Left hindlimb (tissue), 1 donor: Measurements from ENCODE around the gene TTC27.
"Not testable (repeated sequence)": the region's sequence is repeated elsewhere in the genome, so short reads cannot be mapped to it uniquely, and the experiment has no call there.

Source experiments
- DNase-seq: peaks from one replicate; pipeline ENCODE4 v3.0.0-alpha.2; 2018

The TTC27 gene

DNA sequence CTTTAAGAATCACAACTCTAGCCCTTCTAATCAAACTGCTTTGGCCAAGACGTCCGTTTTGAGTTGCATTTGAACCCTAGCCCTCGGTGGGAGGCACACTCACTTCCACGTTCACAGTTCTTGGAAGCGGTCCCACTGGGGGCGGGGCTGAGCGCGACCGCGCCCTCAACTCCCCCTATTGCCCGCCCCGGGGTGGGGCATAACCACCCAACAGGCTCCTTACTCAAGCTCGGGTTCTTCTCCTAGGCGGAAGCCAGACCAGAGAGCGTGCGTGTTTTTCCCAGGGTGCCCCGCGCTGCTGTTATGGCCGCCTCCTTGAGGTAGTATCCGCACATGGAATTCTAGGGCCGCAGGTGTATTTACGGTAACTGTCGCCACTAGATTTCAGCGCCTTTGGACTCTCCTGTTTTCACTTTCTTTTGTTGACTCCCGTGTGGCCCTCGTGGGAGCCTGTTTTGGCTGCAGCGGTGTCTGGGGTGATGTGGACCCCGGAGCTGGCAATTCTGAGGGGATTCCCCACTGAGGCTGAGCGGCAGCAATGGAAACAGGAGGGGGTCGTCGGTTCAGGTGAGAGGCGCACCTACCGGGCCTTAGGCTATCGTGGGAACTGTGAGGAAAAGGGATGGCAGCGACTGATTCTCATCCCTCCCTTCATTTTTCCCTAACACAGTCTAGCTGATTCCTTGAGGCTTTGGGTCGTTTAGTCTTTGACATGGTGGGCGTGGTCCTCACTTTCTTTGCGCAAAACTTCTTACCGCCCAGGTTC lies at the start of gene TTC27:
Gene TTC27, plus strand, starts transcription at position 237 of the 766 bp plus-strand sequence. Its CDS starts 243 bp downstream, at position 480.
- peak; percentile 96 for DNase-seq

DNA sequence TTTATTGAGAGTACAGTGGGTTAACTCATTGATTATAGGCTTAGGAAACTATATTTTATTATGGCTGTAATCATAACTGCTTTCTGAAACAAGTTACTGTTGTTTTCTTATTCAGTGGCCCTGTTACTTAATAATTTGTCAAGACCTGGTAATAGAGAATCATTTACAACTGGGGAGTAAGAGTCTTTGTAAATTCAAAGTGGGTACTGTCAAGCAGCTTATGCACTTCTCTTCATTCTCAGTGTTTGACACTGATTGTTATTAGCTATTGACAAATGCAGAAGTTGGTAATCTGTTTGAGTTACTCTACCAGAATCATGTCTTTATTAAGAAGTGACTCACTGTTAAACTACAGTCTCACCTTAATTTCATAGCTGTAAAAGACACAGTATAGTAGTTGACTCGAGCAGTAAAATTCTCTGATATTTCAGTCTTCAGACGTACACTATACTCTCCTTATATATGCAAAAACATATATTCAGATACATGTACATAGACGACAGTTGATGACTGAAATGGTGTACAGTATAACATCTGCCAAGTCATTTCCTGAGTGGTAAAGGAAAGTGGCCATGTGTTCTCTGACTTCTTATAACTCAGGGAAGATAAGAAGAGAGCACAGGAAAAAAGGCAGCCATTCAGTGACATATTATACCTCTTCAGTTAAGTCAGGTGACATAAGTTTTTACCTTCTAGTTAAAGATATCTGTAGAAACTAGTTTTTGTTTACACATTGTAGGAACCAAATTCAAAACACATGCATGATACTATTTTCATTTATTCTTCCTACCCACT lies 36.0 kb upstream of the TTC27 start:
- DNase-seq: no peak

DNA sequence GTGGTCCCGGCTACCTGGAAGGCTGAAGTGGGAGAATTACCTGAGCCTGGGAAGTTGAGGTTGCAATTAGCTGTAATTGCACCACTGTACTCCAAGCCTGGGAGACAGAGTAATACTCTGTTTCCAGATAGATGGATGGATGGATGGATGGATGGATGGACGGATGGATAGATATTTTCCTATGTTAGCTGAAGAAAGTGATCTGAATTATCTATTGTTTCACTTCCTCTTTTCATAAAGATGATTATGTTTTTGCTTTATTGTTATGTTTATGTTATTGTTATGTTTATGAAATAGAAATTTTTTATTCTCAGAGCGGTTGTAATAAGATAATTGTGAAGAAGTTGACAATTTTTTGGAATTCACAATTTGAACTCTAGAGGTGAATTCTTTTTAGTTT lies 33.3 kb upstream of the TTC27 start:
- no peak for DNase-seq

DNA sequence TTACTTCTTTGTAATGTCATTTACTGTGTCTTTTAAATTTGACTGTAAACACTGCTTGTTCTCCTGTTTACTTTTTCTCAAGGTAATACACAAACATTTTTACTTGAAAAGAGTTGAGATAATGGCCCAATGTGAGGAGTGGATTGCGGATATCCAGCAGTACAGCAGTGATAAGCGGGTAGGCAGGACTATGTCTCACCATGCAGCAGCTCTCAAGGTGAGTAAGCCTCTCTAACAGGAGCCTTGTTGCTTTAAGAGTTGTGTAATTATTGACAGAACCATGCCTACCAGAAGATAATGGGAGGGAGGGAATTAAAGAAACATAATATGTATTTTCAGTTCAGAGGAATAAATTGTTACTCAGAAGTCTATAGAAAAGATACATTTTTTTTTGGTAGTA lies 16.5 kb upstream of the TTC27 start:
- no peak for DNase-seq

DNA sequence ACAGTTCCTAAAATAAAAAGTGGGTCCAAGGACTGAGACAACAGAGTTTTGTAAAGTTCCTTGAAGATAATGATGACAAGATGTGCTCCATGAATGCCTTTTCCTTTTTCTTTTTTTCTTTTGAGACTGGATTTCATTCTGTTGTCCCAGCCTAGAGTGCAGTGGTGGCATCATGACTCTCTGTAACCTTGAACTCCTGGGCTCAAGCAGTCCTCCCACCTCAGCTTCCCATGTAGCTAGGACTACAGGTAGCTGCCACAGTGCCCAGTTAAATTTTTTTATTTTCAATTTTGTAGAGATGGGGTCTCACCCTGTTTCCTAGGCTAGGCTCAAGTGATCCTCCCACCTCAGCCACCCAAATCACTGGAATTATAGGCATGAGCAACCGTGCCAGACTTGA lies 16.1 kb upstream of the TTC27 start:
- DNase-seq: no peak

DNA sequence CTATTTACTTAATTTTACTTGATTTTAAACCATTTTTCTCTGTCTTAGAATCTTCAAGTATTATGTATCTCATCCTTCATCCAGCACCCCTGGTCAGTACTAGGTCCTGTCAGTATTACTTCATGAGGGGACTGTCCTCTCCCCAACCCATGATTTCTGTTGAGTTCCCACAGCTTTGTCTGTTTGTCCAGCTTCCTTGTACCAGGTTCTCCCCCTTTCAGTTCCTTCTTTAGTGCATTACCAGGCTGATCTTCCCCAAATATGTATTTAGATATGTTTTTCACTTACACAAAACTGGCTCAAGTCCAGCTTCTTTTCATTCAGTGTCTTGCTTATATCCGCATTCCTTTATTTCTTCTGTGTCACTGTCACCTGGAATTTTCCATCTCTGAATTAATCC lies 13.8 kb upstream of the TTC27 start:
- no peak for DNase-seq

DNA sequence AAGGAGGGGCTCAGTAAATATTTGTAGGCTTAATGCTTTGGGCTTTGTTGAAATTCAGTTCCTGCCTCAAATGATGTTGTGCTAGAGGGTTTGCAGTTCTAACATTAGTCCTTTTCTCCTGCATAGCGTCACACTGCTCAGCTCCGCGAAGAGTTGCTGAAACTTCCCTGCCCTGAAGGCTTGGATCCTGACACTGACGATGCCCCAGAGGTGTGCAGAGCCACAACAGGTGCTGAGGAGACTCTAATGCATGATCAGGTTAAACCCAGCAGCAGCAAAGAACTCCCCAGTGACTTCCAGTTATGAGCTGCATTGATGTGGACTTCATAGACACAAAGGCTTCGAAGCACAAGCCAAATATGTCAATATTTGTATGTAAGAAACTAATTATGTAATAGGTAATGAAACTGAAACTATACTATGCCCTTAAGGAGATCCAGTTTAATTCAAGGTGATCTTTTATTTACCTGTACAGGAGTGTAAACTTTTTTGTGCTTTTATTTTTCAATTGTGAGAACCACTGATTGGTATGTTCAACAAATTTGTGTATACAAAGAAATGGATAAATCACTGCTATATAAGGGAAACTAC lies 10.2 kb upstream of the TTC27 start:
- no peak for DNase-seq

DNA sequence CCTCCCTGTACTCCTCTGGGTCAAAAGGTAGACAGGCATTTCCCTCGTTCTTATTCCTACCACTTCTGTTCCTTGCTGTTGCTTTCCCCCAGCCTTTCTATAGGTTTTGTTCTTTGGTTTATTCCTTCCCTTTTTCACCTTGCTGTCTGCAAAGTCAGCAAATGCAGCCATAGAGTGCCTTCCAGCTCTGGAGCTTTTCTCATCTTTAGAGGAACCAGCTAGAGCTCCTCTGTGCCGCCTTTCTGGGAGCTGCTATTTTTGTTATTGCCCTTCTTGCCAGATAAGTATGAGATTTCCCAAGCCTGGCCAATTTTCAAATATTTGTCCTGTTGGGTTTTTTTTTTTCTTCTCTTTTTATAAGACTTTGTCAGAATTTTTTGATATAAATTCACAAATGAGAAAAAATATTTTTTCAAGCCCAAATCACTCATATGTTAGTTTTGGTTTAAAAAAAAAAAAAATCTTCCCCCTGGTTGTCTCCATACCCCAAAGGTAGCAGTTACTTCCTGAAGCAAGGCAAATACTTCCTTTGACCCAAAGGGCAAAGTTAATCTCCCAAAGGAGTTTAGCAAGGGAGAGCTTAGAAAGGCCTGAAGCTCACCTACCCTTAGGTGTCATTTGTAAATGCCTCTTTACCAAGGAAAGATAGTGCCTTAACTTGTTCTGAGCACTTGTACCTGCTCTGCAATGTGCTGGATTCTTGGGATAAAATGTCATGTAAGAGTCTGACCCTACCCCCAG lies 5.1 kb upstream of the TTC27 start:
- no peak for DNase-seq

DNA sequence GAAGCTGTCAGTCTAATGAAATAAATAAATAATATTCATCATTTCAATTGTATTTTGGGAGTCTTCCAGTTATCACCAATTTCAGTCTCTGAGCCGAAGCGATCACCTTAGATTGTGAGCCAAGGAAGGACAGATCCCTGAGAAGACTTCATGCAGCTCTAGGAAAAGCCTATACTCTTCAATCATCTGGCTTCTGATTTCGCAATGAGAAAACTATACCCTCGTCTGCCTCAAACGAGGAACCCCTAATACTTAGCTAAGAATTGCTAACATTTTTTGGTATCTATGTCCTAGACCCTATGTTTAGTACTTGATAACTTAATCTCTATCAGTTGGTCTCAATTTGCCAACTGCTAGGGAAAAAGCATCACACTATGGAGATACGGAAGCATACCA lies 4.5 kb upstream of the TTC27 start:
- no peak for DNase-seq

DNA sequence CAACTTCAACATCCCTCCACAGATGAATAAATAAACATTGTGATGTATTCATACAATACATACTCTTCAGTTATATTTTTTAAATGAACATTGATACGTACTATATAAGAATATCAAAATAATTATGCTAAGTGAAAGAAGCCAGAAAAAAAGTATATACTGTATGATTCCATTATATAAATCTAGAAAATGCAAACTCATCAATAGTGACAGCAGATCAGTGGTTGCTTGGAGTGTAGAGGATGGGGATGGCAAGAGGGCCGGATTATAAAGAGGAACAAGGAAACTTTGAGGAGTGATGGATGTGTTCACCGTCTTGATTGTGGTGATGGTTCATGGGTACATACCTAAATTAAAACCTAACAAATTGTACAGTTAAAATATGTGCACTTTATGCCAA lies 3.0 kb upstream of the TTC27 start:
- no peak for DNase-seq

DNA sequence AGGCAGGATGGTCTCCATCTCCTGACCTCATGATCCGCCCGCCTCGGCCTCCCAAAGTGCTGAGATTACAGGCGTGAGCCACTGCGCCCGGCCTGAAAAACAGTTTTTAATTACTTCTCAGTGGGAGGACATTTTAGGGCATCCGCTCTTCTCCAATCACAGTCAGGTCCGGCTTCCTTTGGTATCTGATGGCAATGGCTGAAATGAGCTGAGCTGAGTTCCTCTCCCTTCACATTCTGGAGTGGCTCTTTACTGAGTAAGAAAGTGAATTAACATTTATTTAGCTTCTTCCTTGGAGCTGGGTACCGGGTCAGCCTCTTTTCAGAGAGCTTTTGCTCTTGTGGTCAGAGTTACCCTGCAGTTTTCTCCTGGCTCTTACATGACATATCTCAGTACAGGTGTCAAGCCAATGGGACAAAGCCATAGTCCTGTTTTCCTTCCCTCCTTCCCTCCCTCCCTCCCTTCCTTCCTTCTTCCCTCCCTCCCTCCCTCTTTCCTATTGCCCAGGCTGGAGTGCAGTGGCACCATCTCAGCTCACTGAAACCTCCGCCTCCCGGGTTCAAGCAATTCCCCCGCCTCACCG lies 1.1 kb upstream of the TTC27 start:
- DNase-seq: no peak

DNA sequence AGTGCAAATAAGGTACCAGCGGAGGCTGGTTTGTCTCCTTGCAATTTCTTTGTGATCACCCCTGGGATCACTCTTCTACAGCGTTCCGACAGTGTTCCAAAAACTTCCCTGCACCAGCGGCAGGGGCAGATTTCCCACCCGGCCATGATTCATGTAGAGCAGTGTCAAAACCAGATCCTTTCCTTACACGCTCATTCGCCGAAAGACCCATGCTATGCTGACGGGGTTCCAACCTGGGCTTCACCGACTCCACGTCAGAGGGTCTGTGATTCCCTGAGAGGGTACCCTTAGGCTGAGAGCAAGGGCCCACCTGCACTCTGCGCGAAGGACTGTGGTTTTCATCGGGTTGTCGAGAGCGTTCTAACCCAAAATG lies 423 bp upstream of the TTC27 start:
- DNase-seq: peak; percentile 61

DNA sequence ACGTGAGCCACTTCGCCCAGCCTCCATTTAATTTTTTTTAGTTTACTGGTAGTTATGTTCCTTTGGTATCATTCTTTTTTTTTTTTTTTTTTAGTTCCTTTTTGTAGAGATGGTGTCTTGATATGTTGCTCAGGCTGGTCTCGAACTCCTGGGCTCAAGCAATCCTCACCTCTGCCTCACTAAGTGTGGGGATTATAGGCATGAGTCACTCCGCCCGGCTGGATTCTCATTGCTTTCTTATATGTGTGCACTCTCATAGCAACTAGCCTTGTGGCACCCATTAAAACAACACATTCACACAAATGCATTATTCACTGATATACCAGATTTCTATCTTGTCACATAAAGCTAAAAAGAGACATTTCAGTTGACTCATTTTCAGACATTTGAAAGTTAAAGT lies 4.2 kb downstream of the TTC27 start:
- no peak for DNase-seq

DNA sequence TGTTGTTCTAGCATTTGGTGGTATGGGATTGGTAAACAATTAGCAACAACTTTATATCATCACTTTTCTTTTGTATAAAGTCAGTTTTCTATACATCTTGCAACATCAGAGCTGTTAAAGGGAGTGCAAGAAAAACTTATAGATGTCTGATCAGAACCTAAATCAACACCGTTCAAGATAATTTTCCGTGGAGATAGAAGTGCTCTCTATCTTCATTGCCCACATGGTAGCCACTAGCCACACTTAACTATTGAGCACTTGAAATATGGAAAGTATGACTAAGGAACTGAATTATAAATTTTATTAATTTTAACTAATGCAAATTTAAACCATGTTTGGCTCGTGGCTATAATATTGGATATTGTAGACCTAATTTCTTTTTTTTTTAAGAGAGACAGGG lies 5.2 kb downstream of the TTC27 start:
- no peak for DNase-seq

DNA sequence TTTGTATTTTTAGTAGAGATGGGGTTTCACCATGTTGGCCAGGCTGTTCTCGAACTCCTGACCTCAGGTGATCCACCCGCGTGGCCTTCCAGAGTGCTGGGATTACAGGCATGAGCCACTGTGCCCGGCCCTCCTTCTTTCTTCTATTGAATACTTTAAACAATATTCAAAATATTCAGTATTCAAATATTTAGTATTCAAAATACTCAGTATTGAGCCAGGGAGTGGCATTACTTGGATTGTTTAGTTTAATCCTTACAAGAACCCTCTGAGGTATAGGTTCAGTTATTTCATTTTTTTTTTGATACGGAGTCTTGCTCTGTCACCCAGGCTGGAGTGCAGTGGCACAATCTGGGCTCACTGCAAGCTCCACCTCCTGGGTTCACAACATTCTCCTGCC lies 10.7 kb downstream of the TTC27 start:
- DNase-seq: not testable (repeated sequence)

DNA sequence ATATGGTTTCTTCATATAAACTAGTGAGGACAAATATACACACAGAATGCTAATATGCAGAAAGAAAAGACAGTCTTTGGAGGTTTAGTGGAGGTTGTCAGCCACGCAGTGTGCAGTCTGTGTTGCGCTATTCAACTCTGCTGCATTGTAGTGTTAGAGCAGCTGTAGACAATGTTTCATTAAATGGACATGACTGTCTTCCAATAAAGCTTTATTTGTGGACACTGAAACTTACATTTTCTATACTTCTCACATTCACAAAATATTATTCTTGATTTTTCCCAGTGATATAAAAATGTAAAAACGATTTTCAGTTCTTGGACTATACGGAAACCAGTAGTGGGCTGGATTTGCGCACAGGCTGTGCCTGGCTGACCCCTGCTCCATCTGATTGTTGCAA lies 13.3 kb downstream of the TTC27 start:
- DNase-seq: no peak

DNA sequence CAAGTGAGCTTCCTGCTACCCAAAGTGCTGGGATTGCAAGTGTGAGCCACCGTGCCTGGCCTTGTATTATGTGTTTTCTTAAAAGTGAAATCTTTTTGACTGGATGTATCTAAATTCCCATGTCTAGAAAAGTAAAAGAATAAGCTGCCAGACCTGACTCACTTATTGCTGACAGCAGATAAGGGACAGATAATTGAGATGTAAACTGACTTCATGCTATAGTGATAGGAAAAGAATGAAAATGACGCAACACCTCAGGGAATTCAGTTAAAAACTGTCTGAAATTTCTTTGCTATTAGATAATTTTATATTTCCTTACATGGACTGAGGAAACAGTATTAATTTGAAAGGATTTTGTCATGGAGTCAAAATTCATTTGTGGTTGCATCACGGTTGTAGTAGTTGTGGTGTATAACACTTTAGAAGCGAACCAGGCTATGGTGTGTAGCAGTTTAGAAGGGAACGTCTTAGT lies 19.4 kb downstream of the TTC27 start:
- DNase-seq: no peak

DNA sequence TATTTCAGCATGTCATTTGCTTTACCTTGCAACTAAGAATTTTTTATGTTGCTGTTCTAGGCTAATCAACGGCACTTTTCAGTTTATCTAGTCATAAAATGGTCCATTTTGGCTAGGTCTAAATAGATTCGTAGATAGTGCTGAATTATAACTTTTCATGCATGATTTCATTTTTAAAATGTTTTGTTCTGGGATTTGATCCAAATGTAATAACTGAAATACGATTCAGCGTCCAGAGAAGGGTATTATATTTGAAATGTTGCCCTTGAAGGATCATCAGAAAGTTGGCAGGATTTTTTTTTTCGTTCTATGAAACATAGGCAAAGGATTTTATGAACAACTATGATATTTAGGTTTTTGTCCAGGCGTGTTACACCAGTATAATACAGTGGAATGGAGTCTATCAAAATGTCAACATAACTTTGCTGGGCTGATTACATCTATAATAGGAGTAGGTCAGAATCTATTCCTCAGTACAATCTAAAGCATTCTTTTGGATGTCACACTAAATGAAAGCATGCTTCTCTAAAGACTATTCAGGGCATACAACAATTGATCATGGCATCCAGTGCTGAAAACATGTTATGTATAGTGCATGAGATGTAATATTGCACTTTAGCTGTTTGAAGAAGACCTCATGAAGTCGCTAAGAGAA lies 24.8 kb downstream of the TTC27 start:
- DNase-seq: no peak

DNA sequence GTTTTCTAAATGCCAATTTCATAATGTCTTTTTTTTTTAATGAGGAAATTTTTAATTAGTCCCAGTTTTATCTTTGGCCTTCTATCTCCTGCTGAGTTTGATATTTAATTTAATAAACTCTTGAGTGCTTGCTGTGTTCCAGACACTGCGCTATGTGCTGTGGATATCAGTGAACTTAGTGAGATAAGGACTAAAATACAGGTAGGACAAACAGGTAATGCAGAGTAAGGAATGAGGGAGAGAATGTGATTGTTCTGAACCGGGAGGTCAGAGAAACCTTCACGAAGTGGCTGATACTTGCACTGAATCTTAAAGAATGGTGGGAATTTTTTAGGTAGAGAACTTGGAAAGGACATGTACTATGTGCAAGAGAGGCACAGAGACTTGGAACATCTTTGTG lies 28.2 kb downstream of the TTC27 start:
- DNase-seq: no peak

DNA sequence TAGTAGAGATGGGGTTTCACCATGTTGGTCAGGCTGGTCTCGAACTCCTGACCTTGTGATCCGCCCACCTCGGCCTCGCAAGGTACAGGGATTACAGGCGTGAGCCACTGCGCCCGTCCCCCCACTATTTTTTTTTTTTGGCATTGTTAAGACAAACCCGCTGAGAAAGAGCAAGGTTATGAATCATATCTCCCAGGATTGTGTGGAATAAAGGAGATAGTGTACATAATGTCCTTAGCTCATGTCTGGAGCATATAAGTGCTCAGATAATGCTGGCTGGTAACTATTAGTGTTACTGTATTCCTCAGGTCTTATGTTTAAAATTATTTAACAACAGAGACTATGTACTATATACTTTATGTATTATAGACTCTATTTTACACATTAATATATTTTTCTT lies 36.0 kb downstream of the TTC27 start:
- DNase-seq: no peak

DNA sequence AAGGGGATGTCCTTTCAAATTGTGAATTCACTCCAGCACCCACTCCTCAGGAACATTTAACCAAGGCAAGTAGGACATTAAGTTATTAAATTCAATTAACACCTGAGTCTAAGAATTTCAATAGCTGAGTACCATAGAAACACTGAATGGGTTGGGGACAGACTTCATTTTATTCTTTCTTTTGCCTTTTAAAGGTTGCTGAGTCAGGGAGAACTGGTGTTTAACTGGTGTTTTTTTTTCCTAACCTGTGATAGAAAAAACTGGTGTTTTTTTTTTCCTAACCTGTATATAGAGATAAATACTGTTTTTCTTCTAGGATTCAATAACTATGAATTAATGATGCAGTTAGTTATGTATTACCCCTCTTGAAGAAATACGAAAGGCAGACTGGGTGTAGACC lies 38.9 kb downstream of the TTC27 start:
- DNase-seq: no peak

DNA sequence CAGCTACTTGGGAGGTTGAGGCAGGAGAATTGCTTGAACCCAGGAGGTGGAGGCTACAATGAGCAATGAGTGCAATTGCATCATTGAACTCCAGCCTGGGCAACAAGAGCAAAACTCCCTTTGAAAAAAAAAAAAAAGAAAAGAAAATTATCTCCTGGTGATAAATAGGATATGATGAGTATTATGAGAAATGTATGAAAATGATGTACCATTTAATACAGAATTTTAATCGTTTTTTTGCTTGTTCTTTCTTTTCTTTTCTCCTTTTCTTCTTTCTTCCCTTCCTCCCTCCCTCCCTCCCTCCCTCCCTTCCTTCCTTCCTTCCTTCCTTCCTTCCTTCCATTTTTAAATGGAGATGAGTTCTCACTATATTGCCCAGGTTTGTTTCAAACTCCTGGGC lies 40.4 kb downstream of the TTC27 start:
- DNase-seq: no peak
